Fibroblast of upper back skin (primary cell): Measurements from ENCODE around the gene CCDC33.

ENCODE experiments used
- DNase-seq: peaks from one replicate; pipeline ENCODE4 v3.0.0-alpha.2; 2013

Gene CCDC33

GRCh38 chr15:74233373-74233772 lies 2.8 kb upstream of the CCDC33 start:
- no peak for DNase-seq

DNA sequence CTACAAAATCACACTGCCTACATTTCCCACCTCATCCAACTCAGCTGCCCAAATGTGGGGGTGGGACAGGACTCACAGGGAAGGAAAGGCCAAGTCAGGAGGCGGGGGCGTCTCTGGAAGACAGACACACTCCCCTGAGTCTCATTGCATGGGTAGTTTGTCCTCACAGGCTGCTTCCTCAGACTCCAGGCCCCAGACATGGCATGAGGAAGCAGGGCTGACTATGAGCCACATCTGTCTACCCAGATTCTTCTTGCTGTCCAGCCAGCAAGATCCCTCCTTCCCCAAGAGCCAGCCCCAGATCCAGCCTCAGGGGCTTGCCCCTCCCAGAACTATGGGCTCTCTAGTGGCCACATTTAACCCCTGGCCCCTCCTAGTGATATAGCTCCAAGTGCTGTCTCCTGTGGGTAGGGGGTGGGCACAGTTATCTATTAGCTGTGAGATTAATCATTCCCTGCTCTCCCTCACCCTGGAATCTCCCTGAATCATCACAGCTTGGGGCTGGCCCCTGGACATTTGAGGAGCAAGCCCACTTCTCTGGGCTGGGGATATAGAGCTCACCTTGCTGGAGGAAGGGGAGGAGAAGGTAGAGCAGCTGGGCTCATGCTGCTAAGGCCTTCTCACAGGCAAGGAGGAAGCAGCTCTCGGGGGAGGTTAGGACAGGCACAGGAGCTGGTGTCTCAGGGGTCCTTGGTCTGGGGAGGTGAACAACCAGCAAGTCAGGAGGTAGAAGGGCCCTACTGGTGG lies 2.1 kb upstream of the CCDC33 start:
- no peak for DNase-seq

DNA sequence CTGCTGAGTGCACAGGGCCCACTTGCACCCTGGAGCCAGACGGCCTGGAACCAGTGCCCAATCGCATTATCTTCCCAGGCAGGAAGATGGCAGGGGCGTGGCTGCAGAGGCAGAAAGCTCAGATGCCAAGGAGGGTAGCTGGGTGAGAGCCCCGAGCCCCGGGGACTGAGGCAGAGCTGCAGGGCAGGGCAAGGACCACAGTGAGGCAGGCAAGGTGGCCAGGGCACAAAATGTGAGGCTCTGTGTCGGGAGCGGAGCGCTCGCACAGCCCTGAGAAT lies 1.6 kb upstream of the CCDC33 start:
- no peak for DNase-seq

DNA sequence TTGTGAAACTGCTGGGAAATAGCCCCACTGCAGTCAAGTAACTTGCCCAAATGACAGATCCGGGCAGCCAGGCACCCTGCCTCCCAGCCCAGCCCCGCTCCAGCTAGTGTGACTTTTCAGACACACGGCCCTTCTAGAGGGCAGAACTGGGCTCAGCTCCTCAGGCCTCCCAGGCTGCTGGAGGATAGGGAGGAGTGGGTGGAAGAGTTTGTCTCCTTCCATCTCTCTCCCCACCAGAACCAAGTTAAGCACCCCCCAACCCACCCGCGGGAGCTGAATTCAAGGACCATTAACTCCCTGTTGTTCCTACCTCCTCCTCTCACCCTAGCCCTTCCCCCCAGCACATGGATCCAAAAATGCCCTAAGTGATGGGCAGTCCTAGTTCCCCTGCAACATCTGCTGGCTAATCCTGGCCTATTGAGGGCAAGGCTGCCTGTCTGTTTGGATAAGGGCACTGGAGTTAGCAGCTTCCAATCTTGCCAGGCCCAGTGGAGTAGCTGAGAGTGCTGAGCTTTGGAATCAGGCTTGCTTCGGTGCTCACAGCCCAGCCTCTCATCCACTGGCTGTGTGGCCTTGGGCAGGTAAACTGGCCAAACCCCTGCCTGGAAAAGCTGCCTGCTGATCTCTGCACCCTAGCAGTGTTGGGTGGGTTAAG lies 3.1 kb downstream of the CCDC33 start:
- no peak for DNase-seq

- peak; percentile 68 for DNase-seq
These were observed 4.0 kb downstream of the CCDC33 start for GRCh38 chr15:74240002-74240568.

- DNase-seq = no peak
These were observed 4.9 kb downstream of the CCDC33 start for GRCh38 chr15:74240897-74241614.

- peak; percentile 9 for DNase-seq
These were observed 6.5 kb downstream of the CCDC33 start for GRCh38 chr15:74242441-74243185.

DNA sequence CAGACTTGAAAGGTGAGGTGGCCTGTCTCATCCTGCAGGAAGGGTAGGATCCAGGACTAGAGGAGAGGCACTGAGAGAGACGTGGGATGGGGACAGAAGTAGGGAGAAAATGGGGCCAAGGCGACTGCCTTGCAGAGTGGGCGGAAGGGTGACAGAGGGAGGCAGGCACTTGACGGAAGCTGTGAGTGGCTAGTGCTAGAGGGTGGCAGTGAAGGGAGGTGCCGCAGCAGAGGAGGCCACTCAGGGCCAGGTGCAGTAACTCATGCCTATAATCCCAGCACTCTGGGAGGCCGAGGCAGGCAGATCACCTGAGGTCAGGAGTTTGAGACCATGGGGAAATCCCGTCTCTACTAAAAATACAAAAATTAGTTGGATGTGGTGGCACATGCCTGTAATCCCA lies 7.3 kb downstream of the CCDC33 start:
- DNase-seq = no peak

- no peak for DNase-seq
These were observed 8.8 kb downstream of the CCDC33 start for GRCh38 chr15:74244822-74245341.

DNA sequence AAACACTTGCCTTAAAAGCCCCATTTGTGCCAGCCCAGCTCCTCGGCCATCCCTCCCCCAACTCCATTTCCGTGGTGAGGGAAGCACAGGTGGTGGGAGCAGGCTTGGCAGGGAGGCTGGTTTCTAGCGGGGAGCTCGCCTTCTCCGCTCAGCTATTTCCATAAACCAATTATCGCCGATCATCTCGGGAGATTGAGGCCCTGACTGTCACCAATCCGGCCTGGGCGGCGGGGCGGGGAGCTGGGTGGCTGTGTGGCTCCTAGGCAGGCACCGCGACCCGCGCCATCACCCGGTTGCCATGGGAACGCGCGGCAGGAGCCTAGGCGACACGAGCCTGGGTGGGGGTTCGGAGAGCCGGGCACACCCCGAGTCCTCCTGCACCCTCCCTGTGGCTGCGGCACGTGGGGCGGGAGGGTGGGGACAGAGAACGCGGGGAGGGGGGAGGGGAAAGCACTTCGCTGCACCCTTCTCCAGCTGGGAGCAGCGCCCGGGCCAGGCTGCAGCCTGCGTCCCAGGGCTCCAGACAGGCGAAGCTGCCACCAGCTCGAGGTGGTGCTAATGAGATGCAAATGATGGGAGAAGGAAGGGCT lies 9.3 kb downstream of the CCDC33 start:
- DNase-seq = no peak

- no peak for DNase-seq
These were observed 14.1 kb downstream of the CCDC33 start for GRCh38 chr15:74250266-74250665.

DNA sequence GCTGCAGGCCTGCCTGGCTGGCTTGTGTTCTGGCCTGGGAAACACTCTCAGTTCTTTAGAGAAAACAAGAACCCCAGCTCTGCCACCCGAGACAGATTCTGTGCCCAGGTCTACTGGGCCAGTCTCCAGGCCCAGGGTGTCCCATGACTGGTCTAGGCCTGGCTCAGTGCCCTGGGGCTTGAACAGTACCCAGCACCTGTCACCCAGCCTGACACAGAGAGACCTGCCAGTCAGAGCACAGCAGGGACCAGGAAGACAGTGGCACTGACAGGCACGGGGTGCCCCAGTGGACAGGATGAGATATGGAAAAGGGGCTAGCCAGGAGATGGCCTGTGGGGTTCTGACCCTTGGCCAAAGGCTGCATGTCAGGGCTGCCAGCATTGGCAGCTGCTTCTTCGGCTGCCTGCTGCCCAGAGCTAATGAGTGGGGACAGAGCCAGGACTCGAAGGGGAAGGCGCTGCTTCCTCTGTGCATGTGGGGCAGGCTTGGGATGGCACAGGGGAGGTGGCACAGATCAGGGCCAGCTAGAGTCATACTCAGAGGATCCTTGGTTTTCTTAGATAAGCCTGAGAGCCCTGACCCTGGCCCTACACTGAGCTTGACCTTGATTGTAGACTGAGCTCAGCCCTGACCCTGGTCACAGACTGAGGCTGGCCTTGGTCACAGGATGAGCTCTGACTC lies 15.1 kb downstream of the CCDC33 start:
- DNase-seq = no peak

DNA sequence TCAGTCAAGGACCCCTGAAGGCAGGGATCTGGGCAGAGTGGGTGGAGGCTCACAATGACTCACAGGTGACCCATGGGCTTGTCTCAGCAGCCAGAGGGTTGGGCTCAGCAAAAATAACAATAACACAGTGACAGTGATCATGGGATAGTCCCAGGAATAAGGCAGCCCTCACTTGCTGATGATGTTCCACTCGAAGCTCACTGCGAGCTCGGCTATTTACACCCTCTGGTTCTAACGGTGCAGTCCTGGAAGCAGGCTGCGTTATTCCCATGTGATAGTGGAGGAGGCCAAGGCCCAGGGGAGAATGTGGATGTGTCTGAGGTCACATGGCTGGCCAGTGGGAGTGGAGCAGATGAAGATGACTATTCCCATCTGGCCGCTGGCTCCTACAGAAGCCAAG lies 16.2 kb downstream of the CCDC33 start:
- no peak for DNase-seq

DNA sequence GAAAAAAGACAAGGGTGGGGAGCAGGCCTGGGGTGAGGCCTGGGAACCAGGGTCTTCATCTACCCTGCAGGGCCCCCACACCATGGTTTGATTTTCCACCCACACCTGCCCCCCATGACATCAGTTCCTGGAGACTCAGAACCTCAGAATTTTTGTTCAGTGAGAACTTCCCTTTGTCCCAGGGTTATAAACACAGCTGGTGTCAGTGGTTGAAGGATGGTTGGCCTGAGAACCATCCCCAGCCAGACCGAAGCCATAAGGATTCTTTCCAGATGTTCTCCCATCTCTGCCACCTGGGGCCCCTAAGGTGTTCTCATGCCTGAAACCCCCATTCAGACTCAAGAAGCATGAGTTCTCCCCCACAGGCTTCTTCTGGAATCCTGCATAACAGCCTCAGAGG lies 16.6 kb downstream of the CCDC33 start:
- DNase-seq = no peak

- DNase-seq = no peak
These were observed 17.2 kb downstream of the CCDC33 start for GRCh38 chr15:74253211-74253921.

DNA sequence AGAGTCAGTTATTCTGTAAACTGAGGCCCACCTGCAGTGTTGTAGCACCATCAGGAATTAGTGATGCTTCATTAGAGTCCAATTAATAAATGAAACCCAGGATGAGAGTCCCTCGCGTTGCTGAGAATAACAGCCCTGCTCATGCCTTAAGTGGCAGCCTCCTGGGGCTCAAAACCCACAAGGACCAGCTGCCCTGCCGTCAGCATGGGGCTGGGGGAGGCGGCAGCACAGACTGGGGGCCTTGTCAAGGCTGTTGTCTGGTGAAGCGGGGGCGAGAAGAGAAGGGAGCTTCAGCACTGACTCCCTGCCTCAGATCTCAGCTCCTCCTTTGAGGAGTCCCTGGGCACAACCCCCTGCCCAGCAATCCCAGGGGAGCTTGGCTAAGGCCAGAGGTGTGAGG lies 21.0 kb downstream of the CCDC33 start:
- DNase-seq = no peak

DNA sequence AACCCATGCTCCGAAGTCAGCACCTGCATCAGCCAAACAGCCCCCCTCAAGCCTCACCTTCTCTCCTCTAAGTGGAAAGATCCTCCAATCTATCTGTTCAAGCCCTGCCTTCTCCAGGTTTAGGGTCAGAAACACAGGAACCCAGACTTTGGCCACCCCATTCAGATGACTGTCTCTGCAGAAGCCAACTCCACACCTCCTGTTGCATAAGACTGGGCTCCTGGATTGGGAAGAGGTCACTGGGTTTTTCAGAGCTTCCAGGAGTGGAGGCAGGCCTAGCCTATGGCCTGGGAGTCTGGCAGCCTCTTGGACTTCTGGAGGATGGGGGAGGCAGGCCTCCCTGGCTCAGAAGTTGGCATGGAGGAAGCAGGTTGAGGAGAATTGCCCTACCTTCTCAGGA lies 21.5 kb downstream of the CCDC33 start:
- DNase-seq = no peak

- no peak for DNase-seq
These were observed 22.5 kb downstream of the CCDC33 start for GRCh38 chr15:74258456-74259291.

DNA sequence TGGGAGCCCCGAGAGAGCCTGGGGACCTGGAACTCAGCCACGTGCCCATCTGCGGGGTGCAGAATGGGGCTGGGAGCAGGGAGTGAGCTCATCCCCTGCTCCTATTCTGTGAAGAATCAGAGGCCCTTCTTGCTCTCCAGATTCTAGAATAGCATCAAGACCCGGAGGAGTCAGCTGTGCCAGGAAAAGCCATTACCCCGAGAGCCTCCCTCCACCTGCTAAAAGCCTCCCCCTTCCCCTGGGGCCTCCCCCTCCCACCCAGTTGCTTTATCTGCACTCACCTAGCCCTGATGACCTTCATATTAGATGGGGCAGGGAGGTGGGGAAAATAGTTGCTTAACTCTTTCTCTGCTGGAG lies 23.1 kb downstream of the CCDC33 start:
- no peak for DNase-seq

DNA sequence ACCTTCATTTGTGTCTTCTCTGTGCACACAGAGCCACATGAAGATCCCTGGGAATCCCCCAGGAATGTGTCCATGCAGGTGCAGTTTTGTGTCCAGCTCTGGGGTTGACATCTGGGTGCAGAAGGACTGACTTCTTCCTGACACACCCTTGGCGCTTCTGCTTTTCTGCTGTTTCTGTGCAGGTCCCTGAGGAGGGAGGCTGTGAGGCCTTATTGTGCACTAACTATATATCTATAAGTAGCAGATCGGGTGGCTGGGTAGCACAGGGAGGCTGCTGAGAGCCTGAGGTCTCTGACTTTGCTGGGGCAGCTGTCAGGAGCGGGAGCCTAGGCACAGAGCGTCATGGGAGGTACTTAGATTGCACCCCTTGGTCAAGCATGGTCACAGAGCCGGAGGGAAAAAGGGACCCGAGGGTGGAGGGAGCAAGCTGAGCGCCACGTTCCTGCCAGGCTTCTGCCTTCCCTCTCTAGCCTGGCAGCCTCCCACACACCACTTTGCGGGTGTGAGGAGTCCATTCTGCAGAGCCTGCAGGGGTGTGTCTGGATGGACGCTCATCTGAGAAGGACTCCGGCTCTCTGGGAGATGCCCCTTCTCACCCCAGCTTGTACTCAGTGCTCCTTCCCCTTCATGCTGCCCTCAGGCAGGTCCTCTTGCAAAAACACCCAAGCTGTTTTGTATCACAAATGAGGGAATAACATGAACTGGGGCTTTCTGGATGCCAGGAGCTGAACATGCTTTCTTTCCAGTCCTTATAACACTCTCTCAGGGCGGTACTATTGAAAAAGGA lies 23.9 kb downstream of the CCDC33 start:
- no peak for DNase-seq
